ENCODE results near the gene FAM131B.

GRCh38 chr7:143361552-143362130, 872 bp downstream of the FAM131B start:
- no peak for TF ChIP-seq CTCF (IDR thresholded peaks at IDR 0.05; ENCODE audit: poor library complexity)
- TF ChIP-seq EZH2 (IDR thresholded peaks at IDR 0.05; ENCODE audit: borderline replicate concordance), result peak; percentile 57

Data from hepatocyte (in vitro differentiated cells).